H1 (cell line): ENCODE data around the gene ALOX15B. TPM values are rescaled to one million over a fixed set of nuclear protein-coding genes. Genes with fewer than 3 reads are reported as not detected.
A peak's percentile ranks its signal among the peaks of the same experiment; 100 is the strongest.

Source experiments
- CTCF ChIA-PET: fragments of 300-600 bp; sonication (Branson Sonifier 250); formaldehyde crosslinking; loops from one replicate; lab custom pipeline; 2021; ENCODE audit not compliant: partially characterized antibody; lab: Charles Lee
- POLR2A ChIA-PET: fragments of 300-600 bp; sonication (Branson Sonifier 250); formaldehyde crosslinking; loops from one replicate; lab custom pipeline; 2021; ENCODE audit warnings: inconsistent platforms; ENCODE audit not compliant: partially characterized antibody; lab: Charles Lee
- DNase-seq, 2 experiments: peaks; one replicate each; pipeline versions ENCODE4 v3.0.0 to v3.0.0-alpha.2; 2010 to 2022; ENCODE audit warnings: low spot score in 2 of 2, low read depth in 1 of 2, mixed read lengths in 1 of 2
- FAIRE-seq: peaks from 2 replicates; lab custom pipeline; 2011; peaks lifted over from hg19 to GRCh38; lab: Jason Lieb, UNC
- H2AFZ ChIP-seq: 2 replicates; pipeline ENCODE4 v1.8.1; 2012; ENCODE audit warnings: low read length, inconsistent platforms
- H2AK5ac ChIP-seq: 2 replicates; pipeline ENCODE4 v1.6.1; 2013; ENCODE audit warnings: low read depth, low read length
- H2BK120ac ChIP-seq: replicated peaks from 2 replicates; pipeline ENCODE3; 2013; ENCODE audit warnings: low read depth, low read length, inconsistent platforms
- H2BK12ac ChIP-seq: 2 replicates; pipeline ENCODE4 v1.6.1; 2013; ENCODE audit warnings: low read depth, low read length
- H2BK15ac ChIP-seq: 2 replicates; pipeline ENCODE4 v1.6.1; 2013; ENCODE audit warnings: low read length
- H2BK20ac ChIP-seq: 2 replicates; pipeline ENCODE4 v1.6.1; 2013; ENCODE audit warnings: low read length
- H2BK5ac ChIP-seq: 2 replicates; pipeline ENCODE4 v1.6.1; 2013; ENCODE audit warnings: low read depth, low read length
- H3K14ac ChIP-seq: 2 replicates; pipeline ENCODE4 v1.6.1; 2013; ENCODE audit warnings: inconsistent platforms; ENCODE audit not compliant: insufficient read length
- H3K18ac ChIP-seq: 2 replicates; pipeline ENCODE4 v1.6.1; 2013; ENCODE audit warnings: low read length; ENCODE audit errors: extremely low read depth
- H3K23ac ChIP-seq: 2 replicates; pipeline ENCODE4 v1.6.1; 2013; ENCODE audit warnings: inconsistent platforms; ENCODE audit not compliant: insufficient read length
- H3K23me2 ChIP-seq: 2 replicates; pipeline ENCODE4 v1.6.1; 2013; ENCODE audit warnings: low read depth, low read length
- H3K27ac ChIP-seq: 2 replicates; pipeline ENCODE4 v1.6.1; 2011; ENCODE audit warnings: low read depth, low read length, inconsistent platforms
- H3K27me3 ChIP-seq, 4 experiments: replicated peaks in 1 of 4; 1 replicate in 1 of 4; 2 replicates in 3 of 4; pipeline versions ENCODE4 v1.6.1 to v1.8.1; 2011 to 2013; ENCODE audit warnings: low read length in 3 of 4, mild to moderate bottlenecking in 3 of 4, inconsistent platforms in 2 of 4, mixed read lengths in 2 of 4, moderate library complexity in 1 of 4; ENCODE audit not compliant: control insufficient read depth in 3 of 4, insufficient read depth in 3 of 4; ENCODE audit errors: extremely low read depth in 1 of 4
- H3K36me3 ChIP-seq, 4 experiments: 2 replicates each; pipeline versions ENCODE4 v1.6.1 to v1.8.1; 2011 to 2013; ENCODE audit warnings: mild to moderate bottlenecking in 4 of 4, low read length in 3 of 4, moderate library complexity in 2 of 4, control low read depth in 1 of 4, inconsistent platforms in 1 of 4; ENCODE audit not compliant: insufficient read depth in 4 of 4, control insufficient read depth in 2 of 4
- H3K4ac ChIP-seq: replicated peaks from 2 replicates; pipeline ENCODE3; 2013; ENCODE audit warnings: low read length, low read depth, mixed read lengths, inconsistent platforms; ENCODE audit not compliant: insufficient read length
- H3K4me1 ChIP-seq, 4 experiments: replicated peaks in 1 of 4; 1 replicate in 1 of 4; 2 replicates in 3 of 4; pipeline versions ENCODE4 v1.6.1 to v1.8.1; 2011 to 2013; ENCODE audit warnings: low read length in 3 of 4, inconsistent platforms in 2 of 4, mixed read lengths in 1 of 4; ENCODE audit not compliant: insufficient read depth in 4 of 4, control insufficient read depth in 3 of 4
- H3K4me2 ChIP-seq, 2 experiments: 2 replicates each; pipeline versions ENCODE4 v1.6.1 to v1.8.1; 2011 to 2013; ENCODE audit warnings: low read depth in 2 of 2, low read length in 2 of 2, control low read depth in 1 of 2, inconsistent platforms in 1 of 2, mild to moderate bottlenecking in 1 of 2; ENCODE audit not compliant: insufficient read depth in 1 of 2
- H3K4me3 ChIP-seq, 4 experiments: fragments of 200-600, 300-600 bp in 1 of 4; sonication (generic), shearing (Covaris generic), sonication (Bioruptor Twin) in 1 of 4; 2 replicates each; pipeline versions ENCODE4 v1.5.1 to v1.8.1; 2011 to 2016; ENCODE audit warnings: low read length in 4 of 4, low read depth in 3 of 4, control low read depth in 2 of 4, inconsistent platforms in 2 of 4, mild to moderate bottlenecking in 2 of 4, mixed read lengths in 1 of 4, moderate library complexity in 1 of 4; ENCODE audit not compliant: insufficient read depth in 2 of 4; ENCODE audit errors: extremely low read depth in 1 of 4
- H3K56ac ChIP-seq: replicated peaks from 2 replicates; pipeline ENCODE3; 2013; ENCODE audit warnings: low read depth, mild to moderate bottlenecking, mixed read lengths, low read length, inconsistent platforms; ENCODE audit not compliant: insufficient read length
- H3K79me1 ChIP-seq: 2 replicates; pipeline ENCODE4 v1.6.1; 2013; ENCODE audit warnings: low read depth, low read length, control low read depth
- H3K79me2 ChIP-seq, 2 experiments: 2 replicates each; pipeline versions ENCODE4 v1.6.1 to v1.8.1; 2012 to 2013; ENCODE audit warnings: low read length in 2 of 2, mild to moderate bottlenecking in 2 of 2, inconsistent platforms in 1 of 2; ENCODE audit not compliant: insufficient read depth in 2 of 2, control insufficient read depth in 1 of 2
- H3K9ac ChIP-seq, 4 experiments: replicated peaks in 1 of 4; 1 replicate in 1 of 4; 2 replicates in 3 of 4; pipeline versions ENCODE4 v1.6.1 to v1.8.1; 2011 to 2013; ENCODE audit warnings: low read depth in 3 of 4, low read length in 3 of 4, control low read depth in 2 of 4, mild to moderate bottlenecking in 2 of 4, moderate library complexity in 2 of 4, inconsistent platforms in 1 of 4; ENCODE audit errors: extremely low read depth in 1 of 4
- H3K9me3 ChIP-seq, 2 experiments: 2 replicates each; pipeline versions ENCODE4 v1.6.1 to v1.8.1; 2012 to 2013; ENCODE audit warnings: mild to moderate bottlenecking in 2 of 2, moderate library complexity in 2 of 2, control low read depth in 1 of 2, inconsistent platforms in 1 of 2, low read depth in 1 of 2, low read length in 1 of 2, mixed read lengths in 1 of 2; ENCODE audit not compliant: insufficient read depth in 2 of 2
- H4K20me1 ChIP-seq, 2 experiments: replicated peaks in 1 of 2; 2 replicates each; pipeline versions ENCODE3 to v1.8.1; 2011 to 2013; ENCODE audit warnings: inconsistent platforms in 2 of 2, low read length in 2 of 2, mild to moderate bottlenecking in 1 of 2; ENCODE audit not compliant: insufficient read depth in 2 of 2, control insufficient read depth in 1 of 2
- H4K5ac ChIP-seq: 2 replicates; pipeline ENCODE4 v1.6.1; 2013; ENCODE audit warnings: low read length, low read depth, mixed read lengths, inconsistent platforms; ENCODE audit not compliant: insufficient read length
- H4K8ac ChIP-seq: 2 replicates; pipeline ENCODE4 v1.8.0; 2013; ENCODE audit warnings: mild to moderate bottlenecking, moderate library complexity, low read length, inconsistent platforms; ENCODE audit not compliant: insufficient read depth; ENCODE audit errors: extremely low read depth
- H4K91ac ChIP-seq: replicated peaks from 2 replicates; pipeline ENCODE3; 2013; ENCODE audit warnings: low read length, mixed read lengths, inconsistent platforms; ENCODE audit not compliant: insufficient read length
- ASH2L ChIP-seq: fragments of 200-600, 300-600 bp; sonication (generic); IDR thresholded peaks from one replicate; pipeline ENCODE4 v1.7.1; 2017; ENCODE audit warnings: low read length
- BCL11A ChIP-seq, 2 experiments: IDR thresholded peaks; one replicate each; pipeline ENCODE4 v1.6.1; 2011; ENCODE audit warnings: low read depth in 2 of 2, low read length in 2 of 2, mild to moderate bottlenecking in 2 of 2
- CEBPB ChIP-seq: IDR thresholded peaks from 2 replicates; pipeline ENCODE4 v1.6.1; 2012; ENCODE audit warnings: low read depth, low read length
- EP300 ChIP-seq, 2 experiments: IDR thresholded peaks; 1 replicate in 1 of 2; 2 replicates in 1 of 2; pipeline ENCODE4 v1.6.1; 2011 to 2012; ENCODE audit warnings: low read depth in 2 of 2, low read length in 2 of 2, mild to moderate bottlenecking in 2 of 2, borderline replicate concordance in 1 of 2, inconsistent platforms in 1 of 2, moderate library complexity in 1 of 2
- GABPA ChIP-seq: IDR thresholded peaks from 2 replicates; pipeline ENCODE4 v1.6.1; 2011; ENCODE audit warnings: mild to moderate bottlenecking, low read length, moderate library complexity, borderline replicate concordance; ENCODE audit not compliant: insufficient read depth
- RXRA ChIP-seq: IDR thresholded peaks from 2 replicates; pipeline ENCODE4 v1.6.1; 2011; ENCODE audit warnings: low read depth, mild to moderate bottlenecking, low read length, moderate library complexity; ENCODE audit not compliant: insufficient read depth
- SIN3A ChIP-seq, 2 experiments: IDR thresholded peaks in 1 of 2; conservative IDR thresholded peaks in 1 of 2; 2 replicates each; pipeline ENCODE4 v1.6.1; 2011 to 2012; ENCODE audit warnings: low read length in 2 of 2, improper control_type of control experiment in 1 of 2, low read depth in 1 of 2, mild to moderate bottlenecking in 1 of 2
- SUZ12 ChIP-seq: fragments of 200-600 bp; sonication (generic); IDR thresholded peaks from 2 replicates; pipeline ENCODE4 v1.6.1; 2012; ENCODE audit warnings: mild to moderate bottlenecking, inconsistent platforms, low read length, moderate library complexity, mixed read lengths
- TBP ChIP-seq: IDR thresholded peaks from 2 replicates; pipeline ENCODE4 v1.6.1; 2011; ENCODE audit warnings: low read depth, low read length, improper control_type of control experiment
- WGBS, 2 experiments: shearing (Covaris generic) in 1 of 2; methylation state at CpG; one replicate each; pipeline versions ENCODE4 v1.1.6 to v1.1.7; 2013 to 2015; ENCODE audit warnings: low lambda C conversion rate in 2 of 2, mixed read lengths in 2 of 2, inconsistent platforms in 1 of 2, low coverage in 1 of 2, missing lambda C conversion rate in 1 of 2; ENCODE audit not compliant: insufficient replicate concordance in 2 of 2, insufficient coverage in 1 of 2, insufficient read length in 1 of 2; ENCODE audit errors: extremely low coverage in 1 of 2, missing lambda C conversion rate in 1 of 2; 5-methylcytosine and 5-hydroxymethylcytosine counted together
- polyA plus RNA-seq, 7 experiments: library from polyadenylated mRNA; depleted of rRNA in 3 of 7; stranded (reverse) in 5 of 7; unstranded in 2 of 7; fragments of >200 nt in 5 of 7; fragments of 200-250 nt in 2 of 7; gene quantifications; 1 replicate in 5 of 7; 2 replicates in 1 of 7; 4 replicates in 1 of 7; pipeline versions ENCODE4 v1.2.1 to v1.2.3, GENCODE V29; 2011 to 2013; ENCODE audit warnings: missing spikeins in 2 of 7, mixed read lengths in 2 of 7
- total RNA-seq: library from RNA; stranded (reverse); fragmentation: NEBNext Ultra II Directional; extraction: Animal tissue kit (Norgen Biotek cat#: 25700); gene quantifications from 2 replicates; pipeline ENCODE4 v1.2.1, GENCODE V29; 2021

ALOX15B gene
- total and polyA plus RNA-seq, 2 of the 8 experiments (the other 6 are each of a cell fraction or from before 2014, with no cell fraction given): 0.63 to 0.91 TPM

- H2BK120ac ChIP-seq: no peak overlapping the region
- peak overlapping the region; percentile 87; the same call in 1 of the 2 replicates for H2BK12ac ChIP-seq
- no peak overlapping the region for H3K23ac ChIP-seq
- FAIRE-seq: no peak
- H4K20me1 ChIP-seq: peaks cover 2 to 4% of the 10 kb centered on the region in 2 experiments
- H3K56ac ChIP-seq: no peak overlapping the region
- no peak overlapping the region for H3K9ac ChIP-seq
- H2AFZ ChIP-seq: no peak overlapping the region
- H3K27ac ChIP-seq: no peak overlapping the region
- no peaks in the 10 kb centered on the region; the same call in 1 of the 2 replicates for H3K79me1 ChIP-seq
- ChIA-PET POLR2A (interaction anchor here (1.0 to 1.7 kb wide), 4 partner anchors 10 to 157 kb away, joined by 3 to 4 read pairs (median 4); no protein-coding TSS in a partner anchor), CTCF (interaction anchor here (1.0 to 11.6 kb wide), 5 partner anchors 10 to 59 kb away, joined by 3 to 270 read pairs (median 5); partner anchors contain the start of genes ALOXE3 and HES7)
- TF ChIP-seq GABPA (no peak), BCL11A (IDR thresholded peaks at IDR 0.05; ENCODE audit: low read depth in 2 of 2, low read length in 2 of 2) (no peak), TBP (no peak), EP300 (IDR thresholded peaks at IDR 0.05; ENCODE audit: borderline replicate concordance in 1 of 2, low read depth in 2 of 2, low read length in 2 of 2) (no peak), SUZ12 (no peak), RXRA (no peak), CEBPB (no peak), SIN3A (conservative IDR thresholded peaks at IDR 0.05 in 1 of 2, IDR thresholded peaks at IDR 0.05 in 1 of 2; ENCODE audit: low read depth in 1 of 2, low read length in 2 of 2) (no peak), ASH2L (no peak)
- 58% methylated on average over 4 of the region's 6 CpGs; no CpG with 5 or more reads in 1 of the 2 experiments for whole genome bisulfite sequencing, 2 experiments
- H3K14ac ChIP-seq: no peak overlapping the region
- H2AK5ac ChIP-seq: peak overlapping the region; percentile 58; the same call in 1 of the 2 replicates
- no peaks in the 10 kb centered on the region for H3K9me3 ChIP-seq
- H2BK5ac ChIP-seq: peak overlapping the region; percentile 30; the same call in 1 of the 2 replicates
- peak overlapping the region; percentile 80; the same call in 1 of the 2 replicates for H2BK20ac ChIP-seq
- H3K4me2 ChIP-seq: peak overlapping the region; percentile 36 to 86; a peak in 3 of 4 replicates
- H3K4me1 ChIP-seq: peaks cover 7 to 29% (median 14%) of the 10 kb centered on the region in 4 experiments
- peaks cover 9% of the 10 kb centered on the region; the same call in 1 of the 2 replicates for H3K23me2 ChIP-seq
- no peak overlapping the region for H4K91ac ChIP-seq
- peak overlapping the region in 1 of 4 experiments; percentile 50; a peak in 2 of 8 replicates for H3K4me3 ChIP-seq
- peaks cover 5 to 31% (median 24%) of the 10 kb centered on the region in 4 experiments; a peak in 6 of 7 replicates for H3K27me3 ChIP-seq
- no peaks in the 10 kb centered on the region for H3K36me3 ChIP-seq
- H3K18ac ChIP-seq: peak overlapping the region; percentile 87
- H2BK15ac ChIP-seq: peak overlapping the region; percentile 53
- no peaks in the 10 kb centered on the region for H3K79me2 ChIP-seq
- no peak for DNase-seq
- H4K5ac ChIP-seq: no peak overlapping the region
- no peak overlapping the region for H4K8ac ChIP-seq
- H3K4ac ChIP-seq: no peak overlapping the region
Observed at GRCh38 chr17:8064561-8065019, 25.7 kb downstream of the ALOX15B start.
